Subcutaneous adipose tissue (tissue), 4 donors: ENCODE data around the gene ABCB1. TPM values are rescaled to one million over a fixed set of nuclear protein-coding genes. Genes with fewer than 3 reads are reported as not detected.

Experiments
- CTCF ChIP-seq: fragments of 450-650 bp; IDR thresholded peaks from one replicate; pipeline ENCODE4 v1.5.1; 2016; ENCODE audit warnings: low read depth, mild to moderate bottlenecking, control low read depth, antibody characterized with exemption, moderate library complexity
- total RNA-seq, 4 donors: library from RNA; depleted of rRNA; stranded (reverse); fragments of >200 nt; gene quantifications; one replicate each; pipeline ENCODE4 v1.1.0, GENCODE V29; 2016

The ABCB1 gene
- total RNA-seq, 4 donors from 2014 or later: 1.0 to 11.9 (median 6.9) TPM

- TF ChIP-seq CTCF: no peak
Measured at GRCh38 chr7:87473986-87474385, 126.7 kb downstream of the ABCB1 start.

GRCh38 chr7:87473192-87473591 is 127.5 kb downstream of the ABCB1 start:
- TF ChIP-seq CTCF: no peak

GRCh38 chr7:87471473-87471872 is 129.2 kb downstream of the ABCB1 start:
- no peak for TF ChIP-seq CTCF

- no peak for TF ChIP-seq CTCF
Measured at GRCh38 chr7:87463982-87464381, 136.7 kb downstream of the ABCB1 start.

GRCh38 chr7:87459941-87460340 is 140.7 kb downstream of the ABCB1 start:
- TF ChIP-seq CTCF: no peak

GRCh38 chr7:87458148-87458547 is 142.5 kb downstream of the ABCB1 start:
- TF ChIP-seq CTCF: no peak

- no peak for TF ChIP-seq CTCF
Measured at GRCh38 chr7:87456247-87456646, 144.4 kb downstream of the ABCB1 start.

Other genes with a start within 250 kb of the ABCB1 start
- gene ABCB4, start 125.2 kb downstream of the ABCB1 start, total RNA-seq: 1 to 10 TPM in 2 of 4 donors, under 1 TPM in 2; 0.88 to 3.1 (median 1.6) TPM
- 1 to 10 TPM; 1.5 to 4.2 (median 2.7) TPM for gene RUNDC3B, start 27.5 kb upstream of the ABCB1 start, total RNA-seq